ENCODE measurements around the gene CD300LF.
A peak's percentile ranks its signal among the peaks of the same experiment; 100 is the strongest.

The CD300LF gene

DNA sequence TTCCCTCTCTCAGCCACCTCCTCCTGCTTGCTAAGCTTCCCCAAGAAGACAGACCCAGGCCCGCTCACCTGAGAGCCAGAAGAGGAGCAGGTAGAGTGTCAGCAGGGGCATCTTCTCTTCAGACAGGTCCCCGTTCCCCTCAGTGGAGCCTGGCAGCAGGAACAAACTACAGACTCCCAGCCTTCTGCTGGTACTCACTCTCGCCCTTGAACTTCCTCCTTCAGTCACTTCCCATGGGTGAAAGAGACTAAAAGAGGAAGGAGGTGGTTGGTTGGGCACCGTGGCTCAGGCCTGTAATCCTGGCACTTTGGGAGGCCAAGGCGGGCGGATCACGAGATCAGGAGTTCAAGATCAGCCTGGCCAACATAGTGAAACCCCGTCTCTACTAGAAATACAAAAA is at the start of gene CD300LF:
TSS of gene CD300LF (minus strand) at position 168 of the 400 bp plus-strand sequence. CDS start at position 111, 57 bp downstream.
- no peak for DNase-seq (ENCODE audit: low read depth in 2 of 2, low spot score in 1 of 2)

DNA sequence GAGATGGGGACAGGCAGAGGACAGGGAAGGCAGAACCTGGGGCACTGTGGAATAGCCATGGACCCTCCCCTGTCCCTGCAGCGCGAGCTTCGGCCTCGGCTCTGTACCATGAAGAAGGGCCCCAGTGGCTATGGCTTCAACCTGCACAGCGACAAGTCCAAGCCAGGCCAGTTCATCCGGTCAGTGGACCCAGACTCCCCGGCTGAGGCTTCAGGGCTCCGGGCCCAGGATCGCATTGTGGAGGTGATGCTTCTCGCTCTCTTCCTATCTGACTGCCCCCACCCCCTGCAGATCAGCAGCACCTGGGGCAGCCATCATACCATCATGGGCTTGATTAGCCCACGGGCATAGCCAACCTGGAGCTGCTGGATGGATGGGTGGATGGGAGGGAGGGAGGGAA is 49.2 kb upstream of the CD300LF start:
- DNase-seq (ENCODE audit: low read depth in 2 of 2, low spot score in 1 of 2) = no peak

DNA sequence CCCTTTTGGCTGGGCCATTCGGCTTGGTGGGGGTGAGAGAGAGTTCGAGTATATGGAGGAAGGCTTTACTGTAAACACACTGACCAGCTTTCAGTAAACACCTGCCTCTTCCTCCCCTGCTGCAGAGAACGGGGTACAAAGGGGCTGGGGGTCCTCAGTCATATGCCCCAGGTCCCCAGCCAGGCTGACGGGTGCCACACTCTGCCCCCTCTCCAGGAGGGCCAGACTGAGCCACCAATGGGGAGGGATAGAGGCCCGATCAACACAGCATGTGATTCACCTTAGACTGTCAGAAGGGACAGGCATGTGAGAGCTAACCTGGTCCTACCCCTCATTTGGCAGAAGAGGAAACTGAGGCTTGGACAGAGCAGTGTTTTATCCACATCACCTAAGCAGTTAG is 48.7 kb upstream of the CD300LF start:
- no peak for DNase-seq (ENCODE audit: low read depth in 2 of 2, low spot score in 1 of 2)

DNA sequence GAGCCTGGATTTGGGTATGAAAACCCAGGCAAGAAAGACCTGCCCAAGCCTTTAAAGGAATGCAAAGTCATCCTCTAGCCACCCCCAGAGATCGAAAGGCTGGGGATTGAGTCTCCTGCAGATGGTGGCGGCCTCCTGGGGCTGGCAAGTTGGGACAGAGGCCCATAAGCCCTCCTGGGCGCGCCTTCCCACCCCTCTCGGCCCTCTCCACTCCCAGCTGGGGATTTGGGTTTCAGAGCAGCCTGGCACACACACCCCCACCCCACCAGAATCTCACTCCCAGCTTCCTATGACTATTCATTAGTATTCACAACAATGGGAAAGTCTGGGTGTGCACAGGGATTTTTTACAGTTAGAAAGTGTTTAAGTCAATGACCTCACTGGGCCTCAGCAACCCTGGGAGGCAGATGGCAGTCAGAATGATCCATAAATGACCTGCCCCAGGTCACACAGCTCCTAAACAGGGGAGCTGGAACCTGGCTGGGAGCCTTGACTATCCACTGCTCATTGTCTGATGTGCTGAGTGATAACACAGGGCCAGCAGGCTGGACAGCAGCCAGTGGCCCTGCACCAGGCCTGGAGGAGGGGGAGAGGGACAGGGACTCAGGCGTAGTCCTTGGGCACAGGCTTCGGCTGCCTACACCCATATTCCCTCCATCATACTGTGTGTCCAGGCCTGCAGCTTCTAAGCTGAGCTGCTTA is 47.8 kb upstream of the CD300LF start:
- DNase-seq (ENCODE audit: low read depth in 2 of 2, low spot score in 1 of 2) = no peak

DNA sequence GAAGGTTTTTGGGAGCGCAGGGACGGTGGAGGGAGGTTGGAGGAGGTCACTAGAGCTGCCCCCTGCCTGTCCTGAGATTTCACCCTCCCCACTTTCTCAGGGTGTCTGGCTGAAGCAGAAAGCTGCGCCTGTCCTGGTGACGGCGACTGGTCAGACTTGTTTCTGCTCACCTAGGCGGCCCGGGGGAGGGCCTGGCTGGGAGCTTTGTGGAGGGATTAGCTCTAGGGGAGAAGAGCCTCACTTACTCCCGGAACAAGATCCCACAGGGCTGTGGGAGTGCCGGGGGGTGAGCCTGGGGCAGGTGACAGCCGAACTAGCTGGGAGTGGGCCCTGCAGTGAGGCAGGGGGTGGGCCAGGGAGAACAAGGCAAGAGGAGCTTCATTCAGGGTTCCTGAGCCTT is 47.2 kb upstream of the CD300LF start:
- DNase-seq (ENCODE audit: low read depth in 2 of 2, low spot score in 1 of 2) = no peak

DNA sequence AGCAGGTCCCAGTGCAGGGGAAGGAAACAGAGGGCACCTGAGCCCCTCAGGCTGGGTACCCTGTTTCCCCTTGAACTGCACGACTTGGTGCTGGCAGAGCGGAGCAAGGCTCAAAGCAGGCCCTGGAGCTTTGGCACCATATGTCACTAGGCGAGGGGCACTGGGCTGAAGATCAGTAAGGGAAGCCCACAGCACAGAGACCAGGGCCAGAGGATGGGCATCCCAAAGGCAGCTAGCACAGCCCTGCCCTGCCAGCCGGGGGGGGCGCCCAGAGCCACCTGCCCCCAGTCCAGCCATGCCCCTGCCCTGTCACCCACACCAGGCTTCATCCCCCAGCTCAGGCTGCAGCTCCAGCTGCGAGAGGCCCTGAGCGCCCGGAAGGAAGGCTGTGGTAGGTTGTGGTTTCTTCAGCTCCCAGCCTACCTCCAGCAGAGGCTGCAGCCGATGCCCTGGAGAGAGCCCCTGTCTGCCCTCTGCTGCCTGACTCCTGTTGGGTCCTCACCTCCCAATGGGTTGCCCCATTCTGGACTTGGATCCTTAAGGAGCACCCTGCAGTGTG is 46.6 kb upstream of the CD300LF start:
- DNase-seq (ENCODE audit: low read depth in 2 of 2, low spot score in 1 of 2) = no peak

GRCh38 chr17:74758848-74759168 is 46.1 kb upstream of the CD300LF start:
- DNase-seq (ENCODE audit: low read depth in 2 of 2, low spot score in 1 of 2) = no peak

DNA sequence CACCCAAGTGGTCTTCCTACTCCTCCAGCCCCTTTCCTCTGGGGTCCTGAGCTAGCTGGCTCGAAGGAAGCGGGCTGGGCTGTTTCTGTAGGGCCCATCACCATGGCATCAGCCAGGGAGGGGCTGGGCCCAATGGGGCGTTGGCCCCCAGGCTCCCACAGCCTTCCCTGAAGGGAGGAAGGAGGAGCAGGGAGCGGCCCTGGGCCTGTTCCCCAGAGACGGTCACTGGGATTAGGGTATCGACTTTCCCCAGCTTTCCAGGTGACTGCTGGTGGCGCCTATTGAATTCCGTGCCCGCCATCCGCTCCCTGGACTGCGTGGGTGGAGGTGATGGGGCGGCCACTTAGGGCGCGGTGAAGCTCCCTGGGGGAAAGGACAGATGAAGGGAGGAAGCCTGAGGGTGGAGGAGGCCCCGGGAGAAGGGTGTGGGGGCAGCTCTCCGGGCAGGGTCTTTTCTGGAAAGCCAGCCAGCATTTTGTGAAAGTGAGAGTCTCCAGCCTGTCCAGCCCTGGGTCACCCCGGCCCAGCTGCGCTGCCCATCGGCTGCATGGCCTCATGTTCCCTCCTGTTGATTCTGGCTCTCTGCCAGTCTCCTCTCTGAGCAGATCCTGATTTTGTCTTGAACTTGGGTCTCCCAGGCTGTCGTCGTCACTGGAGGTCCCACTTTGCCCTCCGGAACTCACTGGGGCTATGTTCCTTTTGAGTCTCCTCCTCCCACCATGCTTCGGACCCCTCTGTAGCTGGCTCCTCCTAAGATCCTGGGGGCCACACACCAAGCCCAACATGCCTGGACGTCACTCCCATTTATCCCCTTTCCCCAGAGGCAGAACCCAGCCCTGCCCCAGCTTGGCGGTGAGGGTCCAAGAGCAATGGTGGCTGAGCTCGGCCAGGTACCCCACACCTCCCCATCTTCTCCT is 45.5 kb upstream of the CD300LF start:
- no peak for DNase-seq (ENCODE audit: low read depth in 2 of 2, low spot score in 1 of 2)

- no peak for DNase-seq (ENCODE audit: low read depth in 2 of 2, low spot score in 1 of 2)
Observed at GRCh38 chr17:74757502-74757901, 44.8 kb upstream of the CD300LF start.

- no peak for DNase-seq (ENCODE audit: low read depth in 2 of 2, low spot score in 1 of 2)
Observed at GRCh38 chr17:74756891-74757290, 44.2 kb upstream of the CD300LF start.

DNA sequence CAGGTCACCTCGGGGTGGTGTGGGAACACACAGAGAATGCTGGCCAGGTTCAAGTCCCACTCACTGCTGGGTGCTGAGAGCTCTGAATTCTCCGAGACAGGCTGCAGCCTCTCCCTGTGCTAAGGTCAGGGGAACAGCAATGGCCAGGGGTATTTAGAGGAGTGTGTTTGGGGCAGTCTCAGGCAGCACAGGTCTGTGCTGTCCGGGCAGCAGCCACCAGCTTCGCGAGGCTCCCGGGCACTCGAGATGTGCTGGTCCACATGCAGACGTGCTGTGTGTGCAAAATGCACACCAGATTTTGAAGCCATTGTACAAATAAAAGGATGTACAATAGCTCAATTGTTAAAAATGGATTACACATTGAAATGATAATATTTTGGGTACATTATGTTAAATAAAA is 42.8 kb upstream of the CD300LF start:
- no peak for DNase-seq (ENCODE audit: low read depth in 2 of 2, low spot score in 1 of 2)

DNA sequence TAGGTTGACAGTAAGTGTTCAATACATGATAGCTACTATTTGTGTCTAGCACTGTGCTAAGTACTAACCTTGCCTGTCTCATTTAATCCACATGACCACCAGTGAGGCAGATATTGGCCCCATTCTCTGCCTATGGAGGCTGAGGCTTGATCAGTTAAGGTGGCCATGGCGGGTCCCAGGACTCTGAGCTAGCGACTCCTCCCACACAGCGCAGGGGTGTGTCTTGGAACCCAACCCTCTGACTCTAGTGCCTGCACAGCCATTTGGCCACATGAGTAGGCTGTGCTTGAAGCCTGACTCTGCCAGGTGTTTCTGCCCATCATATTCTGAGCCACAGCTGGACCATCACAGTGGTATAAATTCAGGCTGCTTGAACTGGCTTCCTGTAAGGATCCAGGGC is 42.1 kb upstream of the CD300LF start:
- DNase-seq (ENCODE audit: low read depth in 2 of 2, low spot score in 1 of 2) = no peak

- DNase-seq (ENCODE audit: low read depth in 2 of 2, low spot score in 1 of 2) = no peak
Observed at GRCh38 chr17:74752822-74753401, 40.2 kb upstream of the CD300LF start.

- no peak for DNase-seq (ENCODE audit: low read depth in 2 of 2, low spot score in 1 of 2)
Observed at GRCh38 chr17:74752415-74752814, 39.7 kb upstream of the CD300LF start.

DNA sequence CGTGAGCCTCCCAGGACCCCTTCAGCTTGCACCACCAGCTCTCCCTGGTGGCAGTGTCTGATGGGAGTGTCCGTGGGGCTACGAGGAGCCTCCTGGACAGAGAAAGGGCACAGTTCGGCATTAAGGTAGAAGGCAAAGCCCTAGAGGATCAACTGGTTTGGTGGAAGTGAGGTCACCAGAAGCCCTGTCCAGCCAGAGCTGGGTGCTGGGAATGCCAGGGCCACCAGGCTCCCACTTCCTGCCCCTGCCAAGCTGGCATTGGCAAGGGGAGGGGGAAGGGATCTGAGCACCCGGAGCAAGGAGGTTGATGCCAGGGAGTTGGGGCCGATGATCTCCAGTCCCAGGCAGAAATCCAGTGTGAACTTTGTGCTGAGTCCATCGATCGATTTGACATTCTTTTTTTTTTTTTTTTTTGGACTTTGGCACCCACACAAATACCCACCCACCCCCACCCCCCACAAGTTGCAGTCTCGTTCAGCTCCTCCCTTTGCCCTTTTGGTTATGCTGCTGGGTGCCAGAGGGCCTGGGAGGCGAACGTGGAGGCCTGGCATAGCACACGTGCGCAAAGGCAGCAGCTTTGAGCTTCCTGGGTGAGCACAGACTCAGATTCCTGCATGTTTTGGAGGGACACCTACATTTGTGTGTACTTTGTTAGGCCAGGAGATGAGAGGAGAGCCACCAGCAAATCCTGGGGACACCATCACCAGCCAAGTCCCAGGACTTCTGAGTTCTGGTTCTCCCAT is 37.8 kb upstream of the CD300LF start:
- DNase-seq (ENCODE audit: low read depth in 2 of 2, low spot score in 1 of 2) = no peak

DNA sequence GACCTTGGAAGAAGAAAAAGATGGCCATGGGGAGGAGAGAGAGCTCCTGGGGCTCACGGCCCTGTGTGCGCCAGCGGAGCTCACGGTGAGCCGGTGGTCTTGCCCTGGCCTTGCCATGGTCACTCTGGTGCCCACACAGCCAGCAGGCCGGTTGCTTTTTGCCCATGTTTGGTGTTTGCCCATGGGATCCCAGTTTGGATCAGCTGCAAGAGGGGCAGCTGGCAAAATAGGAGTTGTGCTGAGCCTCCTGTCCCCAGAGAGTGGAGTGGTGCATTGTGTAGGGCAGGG is 37.3 kb upstream of the CD300LF start:
- DNase-seq (ENCODE audit: low read depth in 2 of 2, low spot score in 1 of 2) = no peak

- DNase-seq (ENCODE audit: low read depth in 2 of 2, low spot score in 1 of 2) = no peak
Observed at GRCh38 chr17:74749279-74750038, 36.7 kb upstream of the CD300LF start.

DNA sequence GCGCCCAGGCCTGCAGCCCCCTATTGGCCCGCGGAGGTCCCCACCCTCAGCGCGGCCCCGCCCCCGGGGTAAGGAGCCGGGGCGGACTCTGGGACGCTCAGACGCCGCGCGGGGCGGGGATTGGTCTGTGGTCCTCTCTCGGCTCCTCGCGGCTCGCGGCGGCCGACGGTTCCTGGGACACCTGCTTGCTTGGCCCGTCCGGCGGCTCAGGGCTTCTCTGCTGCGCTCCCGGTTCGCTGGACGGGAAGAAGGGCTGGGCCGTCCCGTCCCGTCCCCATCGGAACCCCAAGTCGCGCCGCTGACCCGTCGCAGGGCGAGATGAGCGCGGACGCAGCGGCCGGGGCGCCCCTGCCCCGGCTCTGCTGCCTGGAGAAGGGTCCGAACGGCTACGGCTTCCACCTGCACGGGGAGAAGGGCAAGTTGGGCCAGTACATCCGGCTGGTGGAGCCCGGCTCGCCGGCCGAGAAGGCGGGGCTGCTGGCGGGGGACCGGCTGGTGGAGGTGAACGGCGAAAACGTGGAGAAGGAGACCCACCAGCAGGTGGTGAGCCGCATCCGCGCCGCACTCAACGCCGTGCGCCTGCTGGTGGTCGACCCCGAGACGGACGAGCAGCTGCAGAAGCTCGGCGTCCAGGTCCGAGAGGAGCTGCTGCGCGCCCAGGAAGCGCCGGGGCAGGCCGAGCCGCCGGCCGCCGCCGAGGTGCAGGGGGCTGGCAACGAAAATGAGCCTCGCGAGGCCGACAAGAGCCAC is 36.0 kb upstream of the CD300LF start, which contains the start of gene NHERF1:
TSS of gene NHERF1 (plus strand) at position 100 of the 750 bp plus-strand sequence. CDS start at position 319, 219 bp downstream.
- peak; percentile 82 to 88 for DNase-seq (ENCODE audit: low read depth in 2 of 2, low spot score in 1 of 2)

- DNase-seq (ENCODE audit: low read depth in 2 of 2, low spot score in 1 of 2) = no peak
Observed at GRCh38 chr17:74748279-74748528, 35.5 kb upstream of the CD300LF start.

GRCh38 chr17:74746922-74747321 is 34.2 kb upstream of the CD300LF start:
- no peak for DNase-seq (ENCODE audit: low read depth in 2 of 2, low spot score in 1 of 2)
